GM23338 (cell line): ENCODE measurements around the gene ZSWIM5. TPM values are rescaled to one million over a fixed set of nuclear protein-coding genes. Genes with fewer than 3 reads are reported as not detected.

Experiments
- ATAC-seq: fragments of 200-7000 bp; cut with Tn5 transposase; 3 replicates; pipeline ENCODE4 v1.9.1; 2020
- DNase-seq: peaks from one replicate; pipeline ENCODE4 v3.0.0-alpha.2; 2015; ENCODE audit warnings: low spot score
- H2AFZ ChIP-seq: fragments of 200-600 bp; sonication (generic); 2 replicates; pipeline ENCODE4 v1.8.0; 2016; ENCODE audit warnings: antibody characterized with exemption, mild to moderate bottlenecking, moderate library complexity
- H3F3A ChIP-seq: fragments of 200-600 bp; sonication (generic); replicated peaks from 2 replicates; pipeline ENCODE4 v1.8.0; 2017; ENCODE audit warnings: antibody characterized with exemption, mixed run types, low read depth
- H3K27ac ChIP-seq: fragments of 200-600 bp; sonication (generic); 2 replicates; pipeline ENCODE4 v1.6.1; 2016; ENCODE audit warnings: low read depth
- H3K27me3 ChIP-seq: fragments of 200-600 bp; sonication (generic); 2 replicates; pipeline ENCODE4 v1.8.0; 2016; ENCODE audit warnings: mild to moderate bottlenecking, mixed run types, moderate library complexity; ENCODE audit not compliant: insufficient read depth
- H3K36me3 ChIP-seq: fragments of 200-600 bp; sonication (generic); 2 replicates; pipeline ENCODE4 v1.8.0; 2016; ENCODE audit warnings: mild to moderate bottlenecking; ENCODE audit not compliant: insufficient read depth
- H3K4me1 ChIP-seq: fragments of 200-600 bp; sonication (generic); 2 replicates; pipeline ENCODE4 v1.8.0; 2016; ENCODE audit warnings: mild to moderate bottlenecking, moderate library complexity; ENCODE audit not compliant: insufficient read depth
- H3K4me2 ChIP-seq: fragments of 200-600 bp; sonication (generic); 2 replicates; pipeline ENCODE4 v1.7.1; 2017; ENCODE audit warnings: mixed run types
- H3K4me3 ChIP-seq: fragments of 200-600 bp; sonication (generic); 2 replicates; pipeline ENCODE4 v1.6.1; 2016; ENCODE audit warnings: mixed run types
- H3K79me2 ChIP-seq: fragments of 200-600 bp; sonication (generic); replicated peaks from 2 replicates; pipeline ENCODE4 v1.8.0; 2017; ENCODE audit warnings: mild to moderate bottlenecking; ENCODE audit not compliant: insufficient read depth
- H3K9me2 ChIP-seq: fragments of 200-600 bp; sonication (generic); 2 replicates; pipeline ENCODE4 v1.8.0; 2017; ENCODE audit not compliant: insufficient read depth
- H4K20me1 ChIP-seq: fragments of 200-600 bp; sonication (generic); replicated peaks from 2 replicates; pipeline ENCODE4 v1.8.0; 2017; ENCODE audit warnings: mild to moderate bottlenecking; ENCODE audit not compliant: insufficient read depth
- H3K27ac Mint-ChIP-seq: 2 replicates; pipeline ENCODE4 v1.8.0; 2020; ENCODE audit warnings: inconsistent platforms, mild to moderate bottlenecking, moderate library complexity, mixed read lengths
- H3K27me3 Mint-ChIP-seq: 3 replicates; pipeline ENCODE4 v1.8.0; 2022; ENCODE audit warnings: low read depth, mild to moderate bottlenecking, moderate library complexity, mixed read lengths, inconsistent platforms; ENCODE audit not compliant: insufficient read depth, poor library complexity
- H3K36me3 Mint-ChIP-seq: 3 replicates; pipeline ENCODE4 v1.8.0; 2021; ENCODE audit warnings: low read depth, mild to moderate bottlenecking, inconsistent platforms, moderate library complexity, mixed read lengths
- H3K4me1 Mint-ChIP-seq: 3 replicates; pipeline ENCODE4 v1.8.0; 2020; ENCODE audit warnings: mild to moderate bottlenecking, inconsistent platforms, mixed read lengths
- H3K4me3 Mint-ChIP-seq: 3 replicates; pipeline ENCODE4 v1.8.0; 2021; ENCODE audit warnings: moderate library complexity, mild to moderate bottlenecking, inconsistent platforms, mixed read lengths
- H3K9me3 Mint-ChIP-seq: 3 replicates; pipeline ENCODE4 v1.8.0; 2020; ENCODE audit warnings: moderate library complexity, mild to moderate bottlenecking, inconsistent platforms, mixed read lengths
- CREB1 ChIP-seq: fragments of 250-450 bp; sonication (Bioruptor Pico); IDR thresholded peaks from 2 replicates; pipeline ENCODE4 v1.5.0; 2020; ENCODE audit warnings: low read depth, mild to moderate bottlenecking, moderate library complexity
- EZH2 ChIP-seq: fragments of 200-600 bp; sonication (generic); IDR thresholded peaks from one replicate; pipeline ENCODE4 v1.8.0; 2017; ENCODE audit warnings: antibody characterized with exemption, mild to moderate bottlenecking, low read depth; ENCODE audit not compliant: unreplicated experiment
- EZH2phosphoT487 ChIP-seq: fragments of 200-600 bp; sonication (generic); IDR thresholded peaks from one replicate; pipeline ENCODE4 v1.8.1; 2018; ENCODE audit warnings: antibody characterized with exemption; ENCODE audit not compliant: unreplicated experiment
- JUNB ChIP-seq: IDR thresholded peaks from one replicate; pipeline ENCODE4 v1.6.1; 2016; ENCODE audit warnings: antibody characterized with exemption; ENCODE audit not compliant: unreplicated experiment
- NANOG ChIP-seq: IDR thresholded peaks from 2 replicates; pipeline ENCODE4 v1.6.1; 2016; ENCODE audit warnings: antibody characterized with exemption, borderline replicate concordance
- POLR2AphosphoS5 ChIP-seq: IDR thresholded peaks from 2 replicates; pipeline ENCODE4 v1.6.1; 2016; ENCODE audit warnings: antibody characterized with exemption, low read depth
- STAT1 ChIP-seq: IDR thresholded peaks from one replicate; pipeline ENCODE4 v1.6.1; 2016; ENCODE audit warnings: antibody characterized with exemption; ENCODE audit not compliant: unreplicated experiment
- ZNF114 ChIP-seq: fragments of 250-450 bp; sonication (Bioruptor Pico); IDR thresholded peaks from 2 replicates; pipeline ENCODE4 v1.5.0; 2020; ENCODE audit warnings: mild to moderate bottlenecking, moderate library complexity
- ZNF331 ChIP-seq: fragments of 250-450 bp; sonication (Bioruptor Pico); IDR thresholded peaks from 2 replicates; pipeline ENCODE4 v1.5.0; 2020; ENCODE audit warnings: low read depth, mild to moderate bottlenecking, moderate library complexity
- ZNF462 ChIP-seq: fragments of 250-450 bp; sonication (Bioruptor Pico); IDR thresholded peaks from 2 replicates; pipeline ENCODE4 v1.5.0; 2020; ENCODE audit warnings: mild to moderate bottlenecking, moderate library complexity
- polyA plus RNA-seq: library from polyadenylated mRNA; unstranded; fragments of >200 nt; fragmentation: Nextera tagmentation; extraction: Ambion mirVana; gene quantifications from 2 replicates; pipeline ENCODE4 v1.2.1, GENCODE V29; 2016
- total RNA-seq: library from RNA; depleted of rRNA; stranded (reverse); fragments of >200 nt; shearing (Covaris generic); gene quantifications from 2 replicates; pipeline ENCODE4 v1.2.3, GENCODE V29; 2014
- TF ChIP-seq, protein P1 (sequence below): IDR thresholded peaks from one replicate; pipeline ENCODE4 v1.6.1; 2018; ENCODE audit warnings: antibody characterized with exemption; ENCODE audit not compliant: unreplicated experiment
- TF ChIP-seq, protein P2 (sequence below): IDR thresholded peaks from 2 replicates; pipeline ENCODE4 v1.6.1; 2016; ENCODE audit warnings: antibody characterized with exemption

The ZSWIM5 gene
- total and polyA plus RNA-seq, 2 experiments from 2014 or later: 0.65 to 3.6 TPM

DNA sequence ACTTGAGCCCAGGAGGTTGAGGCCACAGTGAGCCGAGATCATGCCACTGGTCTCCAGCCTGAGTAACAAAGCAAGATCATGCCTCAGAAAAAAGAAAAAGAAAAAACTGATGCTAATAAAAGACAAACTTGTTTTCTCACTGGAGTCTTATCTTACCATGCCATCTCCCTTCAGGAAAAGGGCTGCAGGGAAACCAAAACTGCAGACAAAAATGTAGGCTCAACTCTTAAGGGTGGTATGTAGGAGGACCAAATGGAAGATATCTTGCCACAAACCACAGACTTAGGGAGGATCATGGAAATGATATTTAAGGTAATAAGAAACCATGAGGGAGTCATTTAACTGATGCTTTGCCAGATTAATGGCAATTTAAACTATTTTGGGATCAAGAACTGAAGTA is 161.5 kb downstream of the ZSWIM5 start (continued):
- TF ChIP-seq ZNF462 (no peak), EZH2 (no peak), JUNB (no peak), POLR2AphosphoS5 (no peak), ZNF331 (no peak), CREB1 (CRISPR knock-in tag) (no peak)

DNA sequence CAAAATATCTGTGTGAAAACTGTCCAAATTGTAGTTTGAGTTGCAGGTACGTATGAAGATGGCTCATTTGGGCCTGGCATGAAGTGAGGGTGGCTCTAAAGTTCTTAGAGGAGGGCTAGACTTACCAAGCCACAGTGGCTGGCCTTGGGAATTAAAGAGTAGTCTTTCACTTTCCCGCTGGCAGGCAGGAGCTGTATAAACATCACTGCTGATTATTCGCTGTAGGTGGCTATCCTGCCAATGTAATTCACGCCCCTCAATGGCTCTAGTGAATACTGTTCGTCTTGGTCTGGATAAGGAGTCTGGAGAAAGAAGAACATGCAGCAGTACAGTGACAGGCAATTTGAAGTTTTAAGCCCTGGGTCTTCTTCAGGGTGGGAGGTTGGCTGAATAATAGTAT is 163.3 kb downstream of the ZSWIM5 start:
- H3K4me1 Mint-ChIP-seq: peaks cover 9% of the 10 kb centered on the region
- TF ChIP-seq, protein P1, sequence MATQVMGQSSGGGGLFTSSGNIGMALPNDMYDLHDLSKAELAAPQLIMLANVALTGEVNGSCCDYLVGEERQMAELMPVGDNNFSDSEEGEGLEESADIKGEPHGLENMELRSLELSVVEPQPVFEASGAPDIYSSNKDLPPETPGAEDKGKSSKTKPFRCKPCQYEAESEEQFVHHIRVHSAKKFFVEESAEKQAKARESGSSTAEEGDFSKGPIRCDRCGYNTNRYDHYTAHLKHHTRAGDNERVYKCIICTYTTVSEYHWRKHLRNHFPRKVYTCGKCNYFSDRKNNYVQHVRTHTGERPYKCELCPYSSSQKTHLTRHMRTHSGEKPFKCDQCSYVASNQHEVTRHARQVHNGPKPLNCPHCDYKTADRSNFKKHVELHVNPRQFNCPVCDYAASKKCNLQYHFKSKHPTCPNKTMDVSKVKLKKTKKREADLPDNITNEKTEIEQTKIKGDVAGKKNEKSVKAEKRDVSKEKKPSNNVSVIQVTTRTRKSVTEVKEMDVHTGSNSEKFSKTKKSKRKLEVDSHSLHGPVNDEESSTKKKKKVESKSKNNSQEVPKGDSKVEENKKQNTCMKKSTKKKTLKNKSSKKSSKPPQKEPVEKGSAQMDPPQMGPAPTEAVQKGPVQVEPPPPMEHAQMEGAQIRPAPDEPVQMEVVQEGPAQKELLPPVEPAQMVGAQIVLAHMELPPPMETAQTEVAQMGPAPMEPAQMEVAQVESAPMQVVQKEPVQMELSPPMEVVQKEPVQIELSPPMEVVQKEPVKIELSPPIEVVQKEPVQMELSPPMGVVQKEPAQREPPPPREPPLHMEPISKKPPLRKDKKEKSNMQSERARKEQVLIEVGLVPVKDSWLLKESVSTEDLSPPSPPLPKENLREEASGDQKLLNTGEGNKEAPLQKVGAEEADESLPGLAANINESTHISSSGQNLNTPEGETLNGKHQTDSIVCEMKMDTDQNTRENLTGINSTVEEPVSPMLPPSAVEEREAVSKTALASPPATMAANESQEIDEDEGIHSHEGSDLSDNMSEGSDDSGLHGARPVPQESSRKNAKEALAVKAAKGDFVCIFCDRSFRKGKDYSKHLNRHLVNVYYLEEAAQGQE: no peak
- no peak for TF ChIP-seq EZH2phosphoT487
- TF ChIP-seq JUNB: no peak
- TF ChIP-seq CREB1 (CRISPR knock-in tag): no peak
- TF ChIP-seq, protein P2, sequence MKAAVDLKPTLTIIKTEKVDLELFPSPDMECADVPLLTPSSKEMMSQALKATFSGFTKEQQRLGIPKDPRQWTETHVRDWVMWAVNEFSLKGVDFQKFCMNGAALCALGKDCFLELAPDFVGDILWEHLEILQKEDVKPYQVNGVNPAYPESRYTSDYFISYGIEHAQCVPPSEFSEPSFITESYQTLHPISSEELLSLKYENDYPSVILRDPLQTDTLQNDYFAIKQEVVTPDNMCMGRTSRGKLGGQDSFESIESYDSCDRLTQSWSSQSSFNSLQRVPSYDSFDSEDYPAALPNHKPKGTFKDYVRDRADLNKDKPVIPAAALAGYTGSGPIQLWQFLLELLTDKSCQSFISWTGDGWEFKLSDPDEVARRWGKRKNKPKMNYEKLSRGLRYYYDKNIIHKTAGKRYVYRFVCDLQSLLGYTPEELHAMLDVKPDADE: no peak
- TF ChIP-seq POLR2AphosphoS5: no peak
- no peak for TF ChIP-seq NANOG
- no peak for TF ChIP-seq STAT1
- TF ChIP-seq ZNF114 (CRISPR knock-in tag): no peak

More for the DNA sequence above, 163.3 kb downstream of the ZSWIM5 start:
- Histone ChIP-seq H3K4me3 (no peak overlapping the region), H3K27me3 (no peaks in the 10 kb centered on the region), H3K4me2 (no peak overlapping the region), H3K79me2 (no peaks in the 10 kb centered on the region), H2AFZ (no peak overlapping the region), H3K4me1 (peaks cover 7% of the 10 kb centered on the region; the same call in 1 of the 2 replicates), H3K27ac (no peak overlapping the region), H3K9me2 (no peaks in the 10 kb centered on the region), H4K20me1 (no peaks in the 10 kb centered on the region), H3K36me3 (no peaks in the 10 kb centered on the region), H3F3A (no peaks in the 10 kb centered on the region)
- no peak overlapping the region for H3K4me3 Mint-ChIP-seq
- DNase-seq (no peak), ATAC-seq (peak; percentile 48; the same call in 2 of the 3 replicates)
- H3K27ac Mint-ChIP-seq: no peak overlapping the region
- no peaks in the 10 kb centered on the region for H3K27me3 Mint-ChIP-seq
- no peaks in the 10 kb centered on the region for H3K9me3 Mint-ChIP-seq
- H3K36me3 Mint-ChIP-seq: no peaks in the 10 kb centered on the region
